Liver (tissue), 3 donors: ENCODE data around the gene RAPGEF4.

Experiments used
- ATF3 ChIP-seq: IDR thresholded peaks from 2 replicates; pipeline ENCODE4 v1.6.1; 2016; ENCODE audit warnings: antibody characterized with exemption
- CTCF ChIP-seq: fragments of 150-350 bp; IDR thresholded peaks from 2 replicates; pipeline ENCODE4 v1.5.1; 2017; ENCODE audit warnings: improper control_type of control experiment, low read depth, low read length; ENCODE audit not compliant: missing input control
- FOXA2 ChIP-seq: IDR thresholded peaks from 2 replicates; pipeline ENCODE4 v1.6.1; 2016; ENCODE audit warnings: antibody characterized with exemption
- GABPA ChIP-seq, 2 donors: IDR thresholded peaks in 1 of 2; conservative IDR thresholded peaks in 1 of 2; 2 replicates each; pipeline ENCODE4 v1.6.1; 2016; ENCODE audit warnings: antibody characterized with exemption in 2 of 2, mild to moderate bottlenecking in 1 of 2, moderate library complexity in 1 of 2
- JUND ChIP-seq, 2 donors: IDR thresholded peaks; 2 replicates each; pipeline ENCODE4 v1.6.1; 2016; ENCODE audit warnings: antibody characterized with exemption in 2 of 2
- MAX ChIP-seq: IDR thresholded peaks from 2 replicates; pipeline ENCODE4 v1.6.1; 2016; ENCODE audit warnings: antibody characterized with exemption
- RAD21 ChIP-seq, 2 donors: IDR thresholded peaks; 2 replicates each; pipeline ENCODE4 v1.6.1; 2016; ENCODE audit warnings: antibody characterized with exemption in 2 of 2, mild to moderate bottlenecking in 2 of 2
- REST ChIP-seq: IDR thresholded peaks from 2 replicates; pipeline ENCODE4 v1.6.1; 2016; ENCODE audit warnings: antibody characterized with exemption, mild to moderate bottlenecking
- SP1 ChIP-seq: IDR thresholded peaks from 2 replicates; pipeline ENCODE4 v1.6.1; 2018; ENCODE audit warnings: antibody characterized with exemption, mild to moderate bottlenecking
- ZBTB33 ChIP-seq: IDR thresholded peaks from 2 replicates; pipeline ENCODE4 v1.6.1; 2016; ENCODE audit warnings: antibody characterized with exemption
- donor health status: healthy.
- donor health status: healthy.

GRCh38 chr2:172788871-172789270 is 53.2 kb downstream of the RAPGEF4 start:
- TF ChIP-seq CTCF = no peak
- no peak for TF ChIP-seq ZBTB33
- TF ChIP-seq JUND (IDR thresholded peaks at IDR 0.05) = no peak
- TF ChIP-seq GABPA (IDR thresholded peaks at IDR 0.05 in 1 of 2, conservative IDR thresholded peaks at IDR 0.05 in 1 of 2) = no peak
- TF ChIP-seq MAX = no peak
- TF ChIP-seq ATF3 = no peak
- TF ChIP-seq SP1 = no peak
- TF ChIP-seq REST = no peak
- no peak for TF ChIP-seq RAD21 (IDR thresholded peaks at IDR 0.05)
- TF ChIP-seq FOXA2 = no peak
